Muscle of leg (tissue), 11 donors: ENCODE results near the gene PKP2. TPM values are rescaled to one million over a fixed set of nuclear protein-coding genes. Genes with fewer than 3 reads are reported as not detected.
"Not testable (repeated sequence)": the region's sequence is repeated elsewhere in the genome, so short reads cannot be mapped to it uniquely, and the experiment has no call there.

Experiments used
- DNase-seq: peaks from one replicate; pipeline ENCODE4 v3.0.0; 2013
- H3K27ac ChIP-seq: one replicate; pipeline ENCODE4 v1.5.1; 2013; ENCODE audit warnings: mild to moderate bottlenecking, low read length, control low read depth
- H3K27me3 ChIP-seq: one replicate; pipeline ENCODE4 v1.6.1; 2013; ENCODE audit warnings: low read length; ENCODE audit not compliant: control insufficient read depth, insufficient read depth
- H3K36me3 ChIP-seq: one replicate; pipeline ENCODE4 v1.6.1; 2013; ENCODE audit warnings: low read length; ENCODE audit not compliant: control insufficient read depth, insufficient read depth
- H3K4me1 ChIP-seq: one replicate; pipeline ENCODE4 v1.6.1; 2013; ENCODE audit warnings: low read length; ENCODE audit not compliant: control insufficient read depth, insufficient read depth
- H3K4me3 ChIP-seq: one replicate; pipeline ENCODE4 v1.5.1; 2013; ENCODE audit warnings: low read length, control low read depth
- H3K9me3 ChIP-seq: replicated peaks from 2 replicates; pipeline ENCODE4 v1.6.1; 2013; ENCODE audit warnings: low read depth, low read length; ENCODE audit not compliant: control insufficient read depth
- WGBS: methylation state at CpG from one replicate; pipeline ENCODE4 v1.1.5; 2013; ENCODE audit warnings: missing lambda C conversion rate; ENCODE audit not compliant: insufficient coverage; 5-methylcytosine and 5-hydroxymethylcytosine counted together
- polyA plus RNA-seq, 8 donors: library from polyadenylated mRNA; unstranded; fragments of 120-200 nt; gene quantifications; one replicate each; pipeline versions ENCODE4 v1.2.1 to v1.2.3, GENCODE V29; 2013; ENCODE audit warnings: inconsistent platforms in 1 of 8, low replicate concordance in 1 of 8; ENCODE audit not compliant: insufficient read length in 8 of 8, insufficient read depth in 1 of 8
- total RNA-seq: library from RNA; stranded (reverse); fragments of 120-200 nt; gene quantifications from one replicate; pipeline ENCODE4 v1.2.4, GENCODE V29; 2013

Gene PKP2
- total and polyA plus RNA-seq, 9 donors: 2.7 to 11.2 (median 4.8) TPM

DNA sequence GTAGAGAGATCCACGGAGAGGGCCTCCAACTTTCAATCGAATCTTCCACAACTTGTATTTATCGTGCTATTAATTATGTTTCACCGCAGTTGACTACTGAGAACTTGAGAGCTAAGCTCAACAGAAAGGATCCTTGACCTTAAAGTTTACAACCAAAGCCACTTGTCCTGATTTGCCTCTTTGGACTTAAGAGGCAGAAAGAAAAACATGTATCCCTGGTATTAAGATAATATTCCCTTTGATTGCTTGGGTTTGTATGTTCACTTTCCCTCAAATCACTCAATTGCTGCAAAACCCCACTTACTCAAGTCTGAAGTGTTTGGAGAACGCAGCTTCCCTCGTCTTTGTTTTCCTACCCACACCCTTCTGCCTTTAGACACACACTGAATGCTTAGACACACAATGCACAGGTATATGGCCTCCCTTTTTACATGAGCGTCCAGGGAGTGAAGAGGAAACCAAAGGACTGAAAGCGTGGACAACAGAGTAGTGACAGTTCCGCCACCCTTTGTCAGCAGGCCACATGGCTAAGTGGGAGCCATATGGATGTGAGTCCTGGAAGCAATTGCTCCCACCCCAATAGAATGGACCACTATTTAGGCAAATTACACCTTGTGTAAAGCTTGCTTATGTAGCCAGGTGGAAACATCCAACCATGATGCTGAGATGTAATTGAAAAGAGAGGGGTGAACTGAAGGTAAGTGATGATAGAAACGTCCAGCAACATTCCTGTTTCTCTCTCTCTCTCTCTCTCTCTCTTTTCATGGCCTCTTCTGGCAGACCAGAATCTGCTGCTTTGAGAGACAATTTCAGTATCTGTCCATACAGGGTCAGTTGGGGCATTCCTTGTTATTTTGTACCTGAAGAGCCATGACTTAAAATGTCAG is 1.4 kb upstream of the PKP2 start:
- H3K4me3 ChIP-seq: no peak overlapping the region
- WGBS: no CpG with 5 or more reads among the region's 10 CpGs

GRCh38 chr12:32897281-32897610 is 669 bp upstream of the PKP2 start:
- DNase-seq: no peak
- Histone ChIP-seq H3K27ac (no peak overlapping the region), H3K36me3 (no peaks in the 10 kb centered on the region), H3K4me3 (peak overlapping the region; percentile 60), H3K9me3 (no peaks in the 10 kb centered on the region), H3K4me1 (peaks cover 8% of the 10 kb centered on the region), H3K27me3 (peaks cover 9% of the 10 kb centered on the region)
- WGBS: 0% methylated on average over 3 of the region's 6 CpGs

More for the DNA sequence above, 1.4 kb upstream of the PKP2 start:
- no peak for DNase-seq
- Histone ChIP-seq H3K27ac (no peak overlapping the region), H3K4me1 (peaks cover 8% of the 10 kb centered on the region), H3K9me3 (no peaks in the 10 kb centered on the region), H3K27me3 (peaks cover 9% of the 10 kb centered on the region), H3K36me3 (no peaks in the 10 kb centered on the region)

- peaks cover 9% of the 10 kb centered on the region for H3K27me3 ChIP-seq
- no peaks in the 10 kb centered on the region for H3K9me3 ChIP-seq
- peaks cover 8% of the 10 kb centered on the region for H3K4me1 ChIP-seq
- no peak for DNase-seq
- H3K36me3 ChIP-seq: no peaks in the 10 kb centered on the region
- H3K4me3 ChIP-seq: peak overlapping the region; percentile 48
- H3K27ac ChIP-seq: no peak overlapping the region
- WGBS: 6% methylated on average over 9 of the region's 28 CpGs
Measured at GRCh38 chr12:32895688-32896431, 717 bp downstream of the PKP2 start.

GRCh38 chr12:32894566-32894965 is 2.0 kb downstream of the PKP2 start:
- no peak for DNase-seq
- Histone ChIP-seq H3K27ac (no peak overlapping the region), H3K36me3 (no peaks in the 10 kb centered on the region), H3K9me3 (no peaks in the 10 kb centered on the region), H3K27me3 (peaks cover 9% of the 10 kb centered on the region), H3K4me3 (no peak overlapping the region), H3K4me1 (peaks cover 8% of the 10 kb centered on the region)
- WGBS: no CpG with 5 or more reads among the region's 2 CpGs

DNA sequence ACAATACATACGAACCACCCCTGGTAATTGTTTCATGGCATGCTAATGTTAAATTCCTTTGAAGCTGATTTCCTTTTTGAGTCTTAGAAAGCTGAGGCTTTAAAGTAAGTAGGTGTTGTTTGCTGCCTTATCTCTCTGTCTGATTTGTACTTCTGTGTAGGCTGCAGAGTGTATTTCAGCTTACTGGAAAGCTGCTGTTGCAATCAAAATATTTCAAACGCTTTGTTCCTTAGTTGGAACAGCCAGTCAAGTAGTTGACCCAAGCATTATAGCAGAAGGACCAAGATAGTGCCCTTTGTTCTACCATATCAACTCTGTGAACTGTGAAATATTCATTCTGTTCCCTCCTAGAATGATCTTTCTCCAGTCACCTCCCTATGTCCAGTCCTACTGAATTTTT is 3.1 kb downstream of the PKP2 start:
- Histone ChIP-seq H3K27ac (no peak overlapping the region), H3K9me3 (no peaks in the 10 kb centered on the region), H3K27me3 (peaks cover 9% of the 10 kb centered on the region), H3K36me3 (no peaks in the 10 kb centered on the region), H3K4me1 (peaks cover 13% of the 10 kb centered on the region), H3K4me3 (no peak overlapping the region)
- DNase-seq: no peak
- WGBS: 43% methylated on average over 1 of the region's 2 CpGs

- no peaks in the 10 kb centered on the region for H3K36me3 ChIP-seq
- H3K27ac ChIP-seq: no peak overlapping the region
- H3K9me3 ChIP-seq: no peaks in the 10 kb centered on the region
- H3K27me3 ChIP-seq: peaks cover 9% of the 10 kb centered on the region
- H3K4me3 ChIP-seq: no peak overlapping the region
- DNase-seq: no peak
- WGBS: no CpG with 5 or more reads among the region's 2 CpGs
- peaks cover 13% of the 10 kb centered on the region for H3K4me1 ChIP-seq
Measured at GRCh38 chr12:32893043-32893442, 3.5 kb downstream of the PKP2 start.

GRCh38 chr12:32892369-32892768 is 4.2 kb downstream of the PKP2 start:
- peaks cover 13% of the 10 kb centered on the region for H3K4me1 ChIP-seq
- not testable (repeated sequence) for DNase-seq, H3K36me3 ChIP-seq, H3K27me3 ChIP-seq, H3K4me3 ChIP-seq, H3K9me3 ChIP-seq, H3K27ac ChIP-seq
- WGBS: 85% methylated on average over 2 of the region's 3 CpGs

- H3K27ac ChIP-seq: no peak overlapping the region
- H3K4me1 ChIP-seq: peaks cover 10% of the 10 kb centered on the region
- H3K27me3 ChIP-seq: peaks cover 9% of the 10 kb centered on the region
- no peaks in the 10 kb centered on the region for H3K9me3 ChIP-seq
- WGBS: 20% methylated on average over 1 of the region's 5 CpGs
- H3K4me3 ChIP-seq: no peak overlapping the region
- DNase-seq: no peak
- H3K36me3 ChIP-seq: no peaks in the 10 kb centered on the region
Measured at GRCh38 chr12:32891956-32892355, 4.6 kb downstream of the PKP2 start.

DNA sequence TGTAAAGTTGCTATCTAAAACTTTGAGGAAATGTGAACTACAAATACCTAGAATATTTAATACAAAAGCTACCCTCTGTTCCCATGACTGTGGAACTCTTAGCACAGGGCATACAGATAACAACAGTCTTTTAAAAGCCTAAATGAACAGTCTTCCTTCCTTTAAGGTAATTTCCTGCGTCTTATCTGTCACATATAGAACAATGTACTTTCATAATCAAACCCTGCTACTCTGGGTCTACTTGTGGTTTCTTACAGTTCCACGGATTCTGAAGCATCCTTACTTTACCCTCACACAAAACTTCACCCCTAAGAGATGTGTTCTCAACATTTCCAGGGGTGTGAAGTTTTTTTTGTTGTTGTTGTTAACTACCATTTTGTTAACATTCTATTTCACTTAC is 5.1 kb downstream of the PKP2 start:
- 100% methylated on average over 1 of the region's 2 CpGs for WGBS
- no peak for DNase-seq
- Histone ChIP-seq H3K27ac (no peak overlapping the region), H3K4me1 (peaks cover 10% of the 10 kb centered on the region), H3K36me3 (no peaks in the 10 kb centered on the region), H3K4me3 (no peak overlapping the region), H3K27me3 (peaks cover 9% of the 10 kb centered on the region), H3K9me3 (no peaks in the 10 kb centered on the region)

DNA sequence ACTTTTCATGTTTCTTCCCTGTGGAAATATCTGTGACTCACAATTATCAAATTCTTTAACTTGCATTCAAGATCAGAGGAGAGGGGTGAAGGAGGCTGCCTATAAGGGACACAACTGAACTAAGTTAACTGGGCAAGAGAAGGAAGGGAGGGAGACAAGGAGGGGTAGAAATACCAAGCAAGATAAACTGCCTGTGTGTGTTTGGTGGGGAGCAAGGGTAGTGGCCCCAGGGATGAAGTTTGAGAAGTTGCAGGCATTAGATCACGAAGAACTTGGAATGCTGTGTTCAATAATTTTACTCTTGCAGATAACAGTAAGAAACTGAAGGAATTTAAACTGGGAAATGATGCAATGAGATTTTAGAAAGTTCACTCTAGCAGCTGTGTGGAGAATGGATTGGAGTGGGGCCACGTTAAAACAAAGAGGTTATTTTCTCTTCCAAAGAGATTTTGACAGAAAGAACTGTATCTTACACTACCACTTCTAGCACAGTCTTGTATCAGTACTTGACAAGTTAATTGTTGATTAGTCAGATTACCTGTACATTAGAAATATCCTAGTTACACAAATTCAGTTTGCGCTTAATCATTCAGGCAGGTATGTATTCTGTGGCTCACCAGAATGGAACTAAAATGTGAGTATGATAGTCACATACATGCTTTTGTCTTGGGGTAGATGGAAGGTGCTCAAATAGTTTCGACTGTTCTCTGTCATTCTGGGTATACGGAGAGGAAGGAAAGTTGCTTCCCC is 7.4 kb downstream of the PKP2 start:
- WGBS: 64% methylated on average over 3 of the region's 5 CpGs
- H3K9me3 ChIP-seq: no peaks in the 10 kb centered on the region
- no peak overlapping the region for H3K4me3 ChIP-seq
- no peaks in the 10 kb centered on the region for H3K36me3 ChIP-seq
- DNase-seq: peak; percentile 75
- no peaks in the 10 kb centered on the region for H3K27me3 ChIP-seq
- H3K27ac ChIP-seq: peak overlapping the region; percentile 32
- peaks cover 5% of the 10 kb centered on the region for H3K4me1 ChIP-seq
